Measurements from ENCODE around the gene SCUBE1. TPM values are rescaled to one million over a fixed set of nuclear protein-coding genes. Genes with fewer than 3 reads are reported as not detected.

The SCUBE1 gene
- polyA plus RNA-seq, 1 of the 3 experiments (the other 2 are of a cell fraction): 0.56 TPM

DNA sequence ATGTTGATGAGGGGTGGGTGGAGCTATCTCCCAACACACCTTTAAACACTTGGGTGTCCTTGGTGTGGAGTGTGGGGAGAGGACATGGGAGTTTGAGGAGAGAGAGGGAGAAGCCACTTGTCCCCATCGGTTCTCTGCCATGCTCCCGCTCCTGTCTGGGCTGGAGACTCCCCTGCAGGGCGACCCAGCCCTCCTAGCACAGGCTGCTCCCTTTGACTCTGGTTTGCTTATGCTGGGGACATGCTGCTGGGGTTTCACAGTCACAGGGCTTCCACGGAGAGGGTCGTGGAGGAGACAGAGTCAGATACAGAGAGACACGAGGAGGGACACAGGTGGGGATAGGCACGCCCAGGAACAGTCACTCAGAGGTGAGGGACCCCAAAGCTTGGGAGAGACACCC is 1.6 kb downstream of the SCUBE1 start:
- H3K36me3 ChIP-seq (replicated peaks in 1 of 2; ENCODE audit: control insufficient read depth in 1 of 2, insufficient read depth in 2 of 2, low read length in 1 of 2): no peaks in the 10 kb centered on the region
- WGBS (ENCODE audit: low lambda C conversion rate): 60% methylated on average over 1 of the region's 7 CpGs
- POLR2A ChIA-PET: no interaction called here
- TF ChIP-seq ZBTB33 (IDR thresholded peaks at IDR 0.05; ENCODE audit: borderline replicate concordance, low read depth): no peak
- TF ChIP-seq GABPA (IDR thresholded peaks at IDR 0.05; ENCODE audit: low read depth): no peak
- TF ChIP-seq SMC3 (IDR thresholded peaks at IDR 0.05; ENCODE audit: low read depth, low read length): no peak
- TF ChIP-seq NRF1 (IDR thresholded peaks at IDR 0.05; ENCODE audit: low read depth, low read length): no peak
- no peak for TF ChIP-seq RCOR1 (IDR thresholded peaks at IDR 0.05; ENCODE audit: low read length)
- no peak for TF ChIP-seq USF1 (IDR thresholded peaks at IDR 0.05; ENCODE audit: borderline replicate concordance, low read depth)
- TF ChIP-seq ELF1 (IDR thresholded peaks at IDR 0.05): no peak
- no peak for TF ChIP-seq FOXJ3 (CRISPR knock-in tag; IDR thresholded peaks at IDR 0.05)
- no peak overlapping the region for H2AFZ ChIP-seq (ENCODE audit: low read depth)
- H3K9me3 ChIP-seq: no peaks in the 10 kb centered on the region
- H4K20me1 ChIP-seq (ENCODE audit: insufficient read depth): no peaks in the 10 kb centered on the region
- no peak overlapping the region for H3K27ac ChIP-seq (ENCODE audit: low read depth in 2 of 2, low read length in 1 of 2)
- H3F3A ChIP-seq (replicated peaks; ENCODE audit: insufficient read depth): no peaks in the 10 kb centered on the region
- no peak overlapping the region for H3K4me2 ChIP-seq
- CTCF ChIA-PET: no interaction called here
- peak overlapping the region in 1 of 2 experiments; percentile 38; a peak in 1 of 4 replicates for H3K4me3 ChIP-seq (ENCODE audit: low read depth in 2 of 2, low read length in 1 of 2)
- H3K4me1 ChIP-seq (ENCODE audit: control insufficient read depth in 1 of 2, insufficient read depth in 2 of 2, low read depth in 1 of 2, low read length in 1 of 2): peaks cover 0 to 6% of the 10 kb centered on the region in 2 experiments; a peak in 1 of 4 replicates
- no peaks in the 10 kb centered on the region for H3K9me2 ChIP-seq
- H3K9ac ChIP-seq: no peak overlapping the region
- H3K79me2 ChIP-seq (ENCODE audit: insufficient read depth): no peaks in the 10 kb centered on the region
- no peaks in the 10 kb centered on the region for H3K27me3 ChIP-seq (ENCODE audit: insufficient read depth)
- no peak for DNase-seq

- Histone ChIP-seq H2AFZ (ENCODE audit: low read depth) (no peak overlapping the region), H3K4me3 (ENCODE audit: low read depth in 2 of 2, low read length in 1 of 2) (no peak overlapping the region), H3K27me3 (ENCODE audit: insufficient read depth) (no peaks in the 10 kb centered on the region), H3K9me3 (no peaks in the 10 kb centered on the region), H4K20me1 (ENCODE audit: insufficient read depth) (no peaks in the 10 kb centered on the region), H3F3A (replicated peaks; ENCODE audit: insufficient read depth) (no peaks in the 10 kb centered on the region), H3K4me1 (ENCODE audit: control insufficient read depth in 1 of 2, insufficient read depth in 2 of 2, low read depth in 1 of 2, low read length in 1 of 2) (peaks cover 0 to 6% of the 10 kb centered on the region in 2 experiments; a peak in 1 of 4 replicates), H3K79me2 (ENCODE audit: insufficient read depth) (no peaks in the 10 kb centered on the region), H3K36me3 (replicated peaks in 1 of 2; ENCODE audit: control insufficient read depth in 1 of 2, insufficient read depth in 2 of 2, low read length in 1 of 2) (no peaks in the 10 kb centered on the region), H3K4me2 (no peak overlapping the region), H3K9ac (no peak overlapping the region), H3K9me2 (no peaks in the 10 kb centered on the region), H3K27ac (ENCODE audit: low read depth in 2 of 2, low read length in 1 of 2) (no peak overlapping the region)
- TF ChIP-seq FOXM1 (IDR thresholded peaks at IDR 0.05; ENCODE audit: low read depth) (no peak), NRF1 (IDR thresholded peaks at IDR 0.05; ENCODE audit: low read depth, low read length) (no peak), JUND (IDR thresholded peaks at IDR 0.05) (no peak), POLR2AphosphoS5 (IDR thresholded peaks at IDR 0.05; ENCODE audit: low read depth, low read length) (no peak), CHD2 (IDR thresholded peaks at IDR 0.05; ENCODE audit: low read length, partially characterized antibody) (no peak), EZH2phosphoT487 (IDR thresholded peaks at IDR 0.05; ENCODE audit: borderline replicate concordance, low read depth) (no peak), RAD21 (IDR thresholded peaks at IDR 0.05; ENCODE audit: low read length) (no peak)
- 80% methylated on average over 5 of the region's 15 CpGs for WGBS (ENCODE audit: low lambda C conversion rate)
- ChIA-PET CTCF (interaction anchor here (0.9 to 1.7 kb wide), 2 partner anchors 36 to 66 kb away, joined by 3 to 5 read pairs; no protein-coding TSS in a partner anchor), POLR2A (no interaction called here)
- DNase-seq: no peak
These were observed 4.3 kb downstream of the SCUBE1 start for GRCh38 chr22:43338766-43339345.

Measured in SK-N-SH (cell line).